Epithelial cell of esophagus (primary cell): ENCODE measurements around the gene KCNK4.

Experiments
- DNase-seq: peaks from one replicate; pipeline ENCODE4 v3.0.0; 2010; ENCODE audit warnings: low read depth
- H3K4me3 ChIP-seq: 2 replicates; pipeline ENCODE4 v1.5.1; 2011; ENCODE audit warnings: mild to moderate bottlenecking, low read length, control low read depth
- CTCF ChIP-seq: IDR thresholded peaks from 2 replicates; pipeline ENCODE4 v1.5.1; 2011; ENCODE audit warnings: low read depth, mild to moderate bottlenecking, low read length, control low read depth, inconsistent platforms; ENCODE audit not compliant: insufficient read depth; ENCODE audit errors: missing control alignments

The KCNK4 gene

GRCh38 chr11:64344787-64345186, 53.7 kb downstream of the KCNK4 start:
- DNase-seq = no peak
- no peak overlapping the region for H3K4me3 ChIP-seq
- no peak for TF ChIP-seq CTCF

- no peak for TF ChIP-seq CTCF
- peak; percentile 81 for DNase-seq
- no peak overlapping the region for H3K4me3 ChIP-seq
Measured at GRCh38 chr11:64347193-64347867, 56.2 kb downstream of the KCNK4 start.

- TF ChIP-seq CTCF = no peak
- no peak for DNase-seq
Measured at GRCh38 chr11:64348383-64349024, 57.4 kb downstream of the KCNK4 start.

GRCh38 chr11:64349025-64349387, 57.9 kb downstream of the KCNK4 start:
- no peak for TF ChIP-seq CTCF
- H3K4me3 ChIP-seq = no peak overlapping the region
- DNase-seq = no peak

More at GRCh38 chr11:64348383-64349024, 57.4 kb downstream of the KCNK4 start:
- no peak overlapping the region for H3K4me3 ChIP-seq

GRCh38 chr11:64349404-64349803, 58.3 kb downstream of the KCNK4 start:
- TF ChIP-seq CTCF = no peak
- no peak for DNase-seq

More at GRCh38 chr11:64349404-64349803, 58.3 kb downstream of the KCNK4 start:
- H3K4me3 ChIP-seq = no peak overlapping the region
